IPS-15b (cell line): Measurements from ENCODE around the gene ODAD4.

ENCODE experiments used
- H3K27me3 ChIP-seq: one replicate; pipeline ENCODE4 v1.6.1; 2013; ENCODE audit warnings: low read length; ENCODE audit not compliant: control insufficient read depth, insufficient read depth
- H3K36me3 ChIP-seq: one replicate; pipeline ENCODE4 v1.6.1; 2013; ENCODE audit warnings: low read length; ENCODE audit not compliant: control insufficient read depth, insufficient read depth
- H3K4me1 ChIP-seq: one replicate; pipeline ENCODE4 v1.6.1; 2013; ENCODE audit warnings: mild to moderate bottlenecking, low read length; ENCODE audit not compliant: control insufficient read depth, insufficient read depth
- H3K4me3 ChIP-seq: one replicate; pipeline ENCODE4 v1.5.1; 2013; ENCODE audit warnings: low read depth, low read length
- H3K9ac ChIP-seq: one replicate; pipeline ENCODE4 v1.6.1; 2013; ENCODE audit warnings: low read depth, mild to moderate bottlenecking, low read length
- H3K9me3 ChIP-seq: one replicate; pipeline ENCODE4 v1.6.1; 2013; ENCODE audit warnings: mild to moderate bottlenecking, low read length; ENCODE audit not compliant: control insufficient read depth, insufficient read depth

ODAD4 gene

DNA sequence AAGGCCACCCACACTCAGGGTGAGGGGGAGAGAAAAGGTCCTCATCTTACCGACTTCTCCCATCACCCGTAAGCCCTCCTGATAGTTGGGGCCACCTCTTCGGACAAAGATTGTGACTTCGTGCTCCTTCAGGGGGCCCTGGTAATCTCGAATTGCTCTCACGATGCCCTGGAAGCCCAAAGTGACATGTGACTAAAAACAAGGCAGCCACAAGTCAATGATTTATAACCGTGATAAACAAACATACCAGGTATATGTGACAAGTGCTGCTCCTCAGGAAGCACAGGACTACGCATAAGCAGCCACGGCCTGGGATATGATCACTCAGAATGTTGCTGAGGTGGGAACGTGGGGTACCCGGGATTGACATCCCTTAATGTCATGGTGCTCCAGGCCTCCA lies 28.8 kb upstream of the ODAD4 start:
- H3K9me3 ChIP-seq: no peaks in the 10 kb centered on the region
- no peaks in the 10 kb centered on the region for H3K27me3 ChIP-seq
- H3K4me1 ChIP-seq: no peaks in the 10 kb centered on the region
- no peak overlapping the region for H3K9ac ChIP-seq
- H3K36me3 ChIP-seq: peaks cover 69% of the 10 kb centered on the region
- no peak overlapping the region for H3K4me3 ChIP-seq

DNA sequence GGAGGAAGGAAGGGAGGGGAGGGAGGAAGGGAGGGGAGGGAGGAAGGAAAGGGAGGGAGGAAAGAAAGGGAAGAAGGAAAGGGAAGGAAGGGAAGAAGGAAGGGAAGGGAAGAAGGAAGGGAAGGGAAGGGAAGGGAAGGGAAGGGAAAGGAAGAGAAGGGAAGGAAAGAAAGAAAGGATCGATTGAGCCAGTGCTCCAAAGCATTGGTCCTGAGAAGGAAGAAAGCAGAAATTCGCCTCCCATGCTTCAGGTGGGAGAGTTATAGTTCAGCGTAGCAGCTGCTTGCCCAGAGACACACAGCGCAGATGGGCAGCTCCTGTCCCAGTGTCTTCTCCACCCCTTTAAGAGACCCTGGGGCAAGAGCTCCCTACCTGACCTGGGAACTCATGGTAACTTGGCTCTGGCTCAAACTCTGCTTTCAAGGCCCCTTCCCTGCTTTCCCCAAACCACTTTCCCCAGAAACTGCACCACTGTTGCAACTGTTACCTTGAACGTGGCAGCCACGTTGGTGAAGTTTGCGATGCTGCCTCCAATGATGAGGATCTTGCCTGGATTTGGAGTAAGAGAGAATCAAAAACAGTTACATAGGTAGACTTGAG lies 26.1 kb upstream of the ODAD4 start:
- Histone ChIP-seq H3K27me3 (no peaks in the 10 kb centered on the region), H3K4me3 (no peak overlapping the region), H3K4me1 (no peaks in the 10 kb centered on the region), H3K36me3 (peaks cover 69% of the 10 kb centered on the region), H3K9me3 (no peaks in the 10 kb centered on the region), H3K9ac (no peak overlapping the region)

DNA sequence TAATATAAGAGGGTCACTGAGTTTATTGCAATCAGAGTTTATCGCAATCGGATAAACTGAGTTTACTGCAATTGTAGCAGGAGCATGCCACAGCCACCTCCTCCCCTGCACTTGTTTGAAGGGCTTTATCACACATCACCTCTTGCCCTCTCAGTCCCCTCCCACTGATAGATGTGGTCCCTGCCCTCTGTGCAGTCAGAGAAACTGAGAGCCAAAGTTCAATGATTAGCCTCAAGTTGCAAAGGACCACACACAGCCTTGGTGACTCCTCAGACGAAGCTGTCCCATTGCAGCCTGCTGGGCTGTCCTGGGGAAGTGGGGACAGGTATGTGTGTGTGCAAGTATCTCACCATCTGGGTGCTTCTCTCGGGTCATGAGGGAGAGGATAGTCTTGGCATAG lies 25.2 kb upstream of the ODAD4 start:
- Histone ChIP-seq H3K9ac (no peak overlapping the region), H3K27me3 (no peaks in the 10 kb centered on the region), H3K36me3 (peaks cover 73% of the 10 kb centered on the region), H3K4me3 (no peak overlapping the region), H3K9me3 (no peaks in the 10 kb centered on the region), H3K4me1 (no peaks in the 10 kb centered on the region)

DNA sequence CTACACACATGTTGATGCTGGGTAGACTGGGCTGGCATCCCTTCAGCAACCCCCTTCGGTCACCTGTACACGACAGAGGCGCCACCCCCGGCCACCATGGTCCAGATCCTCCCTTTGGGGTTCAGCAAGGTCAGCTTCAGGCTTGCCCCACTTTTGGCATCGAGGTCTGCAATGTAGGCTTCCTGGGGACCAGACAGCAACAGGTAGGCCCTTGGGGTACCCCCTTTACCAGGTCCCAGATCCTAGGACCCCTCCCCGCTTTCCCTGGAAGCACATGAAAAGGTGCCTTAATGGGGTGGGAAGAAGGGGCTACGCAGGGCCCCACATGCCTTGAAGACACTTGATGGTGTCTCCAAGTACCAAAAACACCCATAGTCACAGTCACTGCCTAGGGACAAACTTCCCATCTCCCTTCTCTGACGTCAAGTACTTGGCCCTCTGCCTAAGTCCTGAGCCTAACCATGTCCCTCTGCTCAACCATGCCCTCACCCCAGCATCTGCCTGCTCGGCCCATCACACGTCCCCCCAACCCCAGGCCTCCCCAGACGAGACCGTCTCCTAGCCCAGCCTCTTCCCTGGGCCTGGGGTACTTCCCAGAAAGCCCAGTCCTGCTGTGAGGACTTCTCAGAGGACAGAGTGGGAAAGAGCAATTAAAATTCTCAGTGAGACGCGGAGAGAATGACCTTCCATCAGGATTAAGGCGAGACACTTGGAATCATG lies 23.8 kb upstream of the ODAD4 start:
- no peak overlapping the region for H3K9ac ChIP-seq
- no peaks in the 10 kb centered on the region for H3K4me1 ChIP-seq
- H3K4me3 ChIP-seq: no peak overlapping the region
- peaks cover 77% of the 10 kb centered on the region for H3K36me3 ChIP-seq
- H3K27me3 ChIP-seq: no peaks in the 10 kb centered on the region
- no peaks in the 10 kb centered on the region for H3K9me3 ChIP-seq

DNA sequence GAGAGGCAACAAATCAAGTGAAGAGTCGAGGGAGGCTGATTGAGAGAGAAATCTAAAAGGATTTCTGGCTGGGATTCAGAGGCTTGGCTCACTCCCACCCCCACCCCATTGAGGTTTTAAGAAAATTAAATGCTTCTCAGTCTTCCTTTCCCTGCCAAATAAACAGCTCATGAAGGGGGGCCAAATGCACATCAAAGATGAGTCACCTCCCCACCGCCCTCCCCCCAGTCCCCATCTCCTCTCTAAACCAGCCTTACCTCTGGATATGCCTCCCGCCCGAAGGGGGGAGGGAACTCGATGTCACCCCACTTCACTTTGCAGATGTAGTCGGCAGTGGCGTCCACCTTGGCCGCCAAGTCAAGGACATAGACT lies 23.2 kb upstream of the ODAD4 start:
- no peak overlapping the region for H3K4me3 ChIP-seq
- H3K9me3 ChIP-seq: no peaks in the 10 kb centered on the region
- H3K27me3 ChIP-seq: no peaks in the 10 kb centered on the region
- H3K36me3 ChIP-seq: peaks cover 74% of the 10 kb centered on the region
- no peaks in the 10 kb centered on the region for H3K4me1 ChIP-seq
- no peak overlapping the region for H3K9ac ChIP-seq

DNA sequence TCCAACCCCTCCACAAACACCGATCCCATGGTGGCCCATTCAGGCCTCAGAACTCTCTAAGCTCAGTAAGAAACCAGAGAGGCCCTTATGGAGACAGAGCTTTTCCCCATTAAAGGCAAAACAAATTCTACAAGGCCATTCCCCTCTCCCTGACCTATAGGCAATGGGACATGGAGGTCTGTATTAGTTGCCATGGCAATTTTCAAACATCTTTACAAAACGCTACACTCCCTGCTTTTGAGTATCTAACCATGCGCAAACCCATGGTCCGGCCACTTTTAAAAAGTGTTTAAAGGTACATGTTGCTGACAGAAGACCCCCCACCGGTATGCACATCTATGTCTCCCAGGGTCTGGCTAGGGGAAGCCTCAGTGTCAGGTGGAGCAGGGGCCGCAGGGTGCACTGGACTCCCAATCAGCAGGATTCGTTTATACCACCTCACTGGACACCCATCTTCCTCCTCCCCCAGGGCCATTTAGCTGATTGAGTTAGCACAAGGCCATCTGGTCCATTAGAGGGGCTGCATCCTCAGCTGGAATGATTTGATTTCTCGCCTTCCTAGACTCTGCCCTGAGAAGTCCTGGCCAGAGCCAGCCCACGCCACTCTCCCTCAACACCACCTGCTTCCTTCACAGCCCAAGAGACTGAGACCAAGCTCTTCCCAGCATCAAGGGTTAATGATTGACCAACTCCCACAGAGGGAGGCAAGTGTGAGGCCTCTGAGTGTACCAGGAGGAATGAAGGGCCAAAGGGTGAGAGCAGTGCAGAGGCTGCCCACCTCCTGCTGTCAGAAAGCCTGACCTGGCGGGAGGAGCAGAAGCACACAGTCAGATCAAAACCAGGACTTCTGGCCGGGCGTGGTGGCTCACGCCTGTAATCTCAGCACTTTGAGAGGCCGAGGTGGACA lies 22.5 kb upstream of the ODAD4 start:
- Histone ChIP-seq H3K27me3 (no peaks in the 10 kb centered on the region), H3K36me3 (peaks cover 74% of the 10 kb centered on the region), H3K4me1 (no peaks in the 10 kb centered on the region)

DNA sequence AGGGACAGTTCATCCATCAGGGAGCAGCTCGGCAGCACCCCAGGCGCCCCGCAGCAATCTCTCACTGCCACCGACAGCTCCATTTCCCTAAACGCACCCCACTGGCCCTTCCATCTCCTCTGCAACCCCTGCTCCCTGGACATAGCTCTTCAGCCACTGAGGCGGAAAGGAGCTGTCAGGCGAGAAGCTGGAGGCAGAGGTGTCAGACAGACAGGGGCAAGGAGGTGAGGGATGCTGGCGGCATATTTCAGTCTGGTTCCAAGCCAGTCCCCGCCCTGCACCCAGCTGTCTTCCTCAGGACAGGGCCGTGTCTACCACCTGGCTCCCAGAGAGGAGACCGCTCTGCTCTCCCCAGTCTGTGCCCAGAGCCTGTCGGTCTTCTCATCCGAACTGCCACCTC lies 21.3 kb upstream of the ODAD4 start:
- peaks cover 1% of the 10 kb centered on the region for H3K4me1 ChIP-seq
- peaks cover 79% of the 10 kb centered on the region for H3K36me3 ChIP-seq
- H3K27me3 ChIP-seq: no peaks in the 10 kb centered on the region
- H3K9ac ChIP-seq: no peak overlapping the region
- no peaks in the 10 kb centered on the region for H3K9me3 ChIP-seq
- no peak overlapping the region for H3K4me3 ChIP-seq

More for the DNA sequence above, 22.5 kb upstream of the ODAD4 start:
- no peak overlapping the region for H3K4me3 ChIP-seq
- H3K9me3 ChIP-seq: no peaks in the 10 kb centered on the region
- H3K9ac ChIP-seq: no peak overlapping the region

DNA sequence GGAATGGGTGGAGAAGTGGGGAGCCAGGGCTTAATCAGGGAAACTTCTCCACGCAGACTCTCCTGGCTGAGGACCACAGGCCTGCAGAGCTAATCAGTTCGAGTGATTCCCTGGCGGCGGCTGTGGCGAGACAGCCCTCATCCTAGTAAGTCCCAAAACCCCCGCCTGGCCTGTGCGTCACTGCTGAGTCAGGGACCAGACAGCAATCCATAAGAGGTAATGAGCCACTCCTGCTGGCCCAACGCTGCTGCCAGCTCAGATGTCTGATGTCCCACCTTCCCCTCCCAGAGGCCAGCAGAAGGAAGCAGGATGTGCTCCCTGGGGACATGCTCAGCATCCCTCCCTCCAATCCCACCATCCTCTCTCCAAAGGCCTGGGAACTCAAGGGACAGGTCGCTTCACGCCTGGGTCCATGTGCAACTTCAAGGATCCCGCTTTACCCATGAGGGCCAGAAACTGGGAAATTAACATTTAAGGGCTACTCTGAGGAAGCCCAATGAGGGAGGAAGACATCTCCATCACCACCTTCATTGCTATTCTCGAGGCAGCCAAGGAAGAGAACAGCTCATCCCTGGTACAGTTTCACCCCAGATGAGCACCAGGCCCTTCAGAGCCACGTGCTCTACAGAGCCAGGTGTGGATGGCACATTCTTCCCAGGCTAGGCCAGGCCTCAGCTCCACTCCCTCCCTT lies 19.6 kb upstream of the ODAD4 start:
- Histone ChIP-seq H3K36me3 (peaks cover 75% of the 10 kb centered on the region), H3K9me3 (no peaks in the 10 kb centered on the region), H3K4me3 (no peak overlapping the region), H3K27me3 (no peaks in the 10 kb centered on the region), H3K9ac (no peak overlapping the region), H3K4me1 (peaks cover 13% of the 10 kb centered on the region)

DNA sequence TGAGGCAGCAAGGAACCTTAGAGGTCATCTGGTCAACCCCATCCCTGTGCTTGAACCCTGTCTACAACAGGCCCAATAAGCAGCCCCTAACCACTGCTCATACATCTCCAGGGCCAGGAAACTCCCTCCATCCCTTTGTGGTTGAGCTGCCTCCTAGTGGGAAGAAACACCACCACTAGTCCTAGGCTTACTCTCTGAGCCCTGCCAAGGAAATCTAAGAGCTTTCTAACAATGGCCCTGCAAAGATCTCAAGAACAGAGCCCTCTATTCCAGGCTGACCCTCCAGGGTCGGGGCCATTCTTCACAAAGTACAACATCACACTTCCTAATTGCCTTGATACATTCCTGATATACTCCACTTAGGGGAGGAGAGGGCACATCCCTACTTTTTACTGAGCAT lies 17.5 kb upstream of the ODAD4 start:
- H3K9ac ChIP-seq: no peak overlapping the region
- H3K4me3 ChIP-seq: no peak overlapping the region
- peaks cover 19% of the 10 kb centered on the region for H3K4me1 ChIP-seq
- peaks cover 61% of the 10 kb centered on the region for H3K36me3 ChIP-seq
- no peaks in the 10 kb centered on the region for H3K27me3 ChIP-seq
- no peaks in the 10 kb centered on the region for H3K9me3 ChIP-seq

DNA sequence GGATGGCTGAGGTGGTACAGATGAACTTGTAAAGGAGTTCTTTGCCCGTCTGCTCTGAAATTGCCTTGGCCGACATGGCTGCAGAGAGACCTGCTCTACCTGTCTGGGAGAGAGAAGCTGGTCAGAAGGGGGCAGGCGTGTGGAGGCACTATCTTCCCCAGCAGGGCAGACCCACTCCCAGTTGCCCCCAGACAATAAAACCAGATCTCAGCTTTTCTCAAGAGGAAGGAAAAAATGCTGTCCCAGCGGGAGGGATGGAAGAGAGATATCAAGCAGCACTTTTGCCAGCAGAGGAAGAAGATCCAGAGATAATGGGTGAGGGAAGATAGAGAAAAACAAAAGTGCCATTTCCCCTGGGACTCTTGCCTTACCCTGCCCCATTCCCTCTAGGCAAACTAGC lies 16.6 kb upstream of the ODAD4 start:
- H3K27me3 ChIP-seq: no peaks in the 10 kb centered on the region
- H3K9me3 ChIP-seq: no peaks in the 10 kb centered on the region
- peaks cover 19% of the 10 kb centered on the region for H3K4me1 ChIP-seq
- H3K36me3 ChIP-seq: peaks cover 58% of the 10 kb centered on the region
- no peak overlapping the region for H3K4me3 ChIP-seq
- no peak overlapping the region for H3K9ac ChIP-seq

DNA sequence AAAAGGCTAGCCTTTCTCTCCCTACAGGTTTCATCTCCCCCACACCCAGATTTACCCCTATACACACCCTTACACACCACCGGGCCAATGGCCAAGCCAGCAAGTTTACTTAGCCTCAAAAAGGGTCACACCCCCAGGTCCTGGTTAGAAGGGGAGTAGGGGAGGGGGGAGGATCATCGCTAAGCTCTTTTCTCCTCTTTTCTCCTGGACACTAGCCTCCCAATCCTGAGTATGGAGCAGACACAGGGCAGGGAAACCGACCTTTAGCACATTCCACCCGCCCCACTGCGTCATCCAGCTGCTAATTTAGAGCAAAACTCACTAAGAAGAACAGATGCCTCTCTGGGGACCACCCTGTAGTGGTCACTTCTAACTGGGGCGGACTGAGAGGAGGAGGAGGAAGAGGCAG lies 16.1 kb upstream of the ODAD4 start:
- peaks cover 19% of the 10 kb centered on the region for H3K4me1 ChIP-seq
- H3K9ac ChIP-seq: no peak overlapping the region
- H3K9me3 ChIP-seq: no peaks in the 10 kb centered on the region
- no peaks in the 10 kb centered on the region for H3K27me3 ChIP-seq
- peaks cover 52% of the 10 kb centered on the region for H3K36me3 ChIP-seq
- H3K4me3 ChIP-seq: no peak overlapping the region
